Stimulated activated CD4-positive, alpha-beta T cell treated with anti-CD3 and anti-CD28 coated beads, Interleukin-2, amount 100 ng/mL, for 4 hours (primary cell): ENCODE data around the gene PAQR4.

Experiments
- DNase-seq: peaks from one replicate; pipeline ENCODE4 v3.0.0-alpha.2; 2020; ENCODE audit warnings: low read depth

PAQR4 gene

GRCh38 chr16:2964475-2965336 is 4.4 kb upstream of the PAQR4 start:
- no peak for DNase-seq

GRCh38 chr16:2966043-2966807 is 2.9 kb upstream of the PAQR4 start:
- DNase-seq: no peak

- no peak for DNase-seq
Observed at GRCh38 chr16:2966808-2967191, 2.3 kb upstream of the PAQR4 start.

GRCh38 chr16:2967211-2967631 is 1.9 kb upstream of the PAQR4 start:
- no peak for DNase-seq

GRCh38 chr16:2967721-2968161 is 1.4 kb upstream of the PAQR4 start:
- DNase-seq: no peak

- no peak for DNase-seq
Observed at GRCh38 chr16:2968368-2968737, 795 bp upstream of the PAQR4 start.

- DNase-seq: peak; percentile 61
Observed at GRCh38 chr16:2969545-2970521, 685 bp downstream of the PAQR4 start.

GRCh38 chr16:2970563-2970962 is 1.4 kb downstream of the PAQR4 start:
- no peak for DNase-seq

GRCh38 chr16:2971134-2971984 is 2.2 kb downstream of the PAQR4 start:
- DNase-seq: no peak

- DNase-seq: no peak
Observed at GRCh38 chr16:2971985-2972784, 3.0 kb downstream of the PAQR4 start.

- no peak for DNase-seq
Observed at GRCh38 chr16:2973093-2973492, 3.9 kb downstream of the PAQR4 start.

- no peak for DNase-seq
Observed at GRCh38 chr16:2973605-2974318, 4.6 kb downstream of the PAQR4 start.

- DNase-seq: no peak
Observed at GRCh38 chr16:2974319-2975056, 5.3 kb downstream of the PAQR4 start.

- DNase-seq: no peak
Observed at GRCh38 chr16:2975161-2975795, 6.1 kb downstream of the PAQR4 start.

GRCh38 chr16:2976201-2976600 is 7.1 kb downstream of the PAQR4 start:
- no peak for DNase-seq

- DNase-seq: no peak
Observed at GRCh38 chr16:2976673-2977072, 7.5 kb downstream of the PAQR4 start.

- no peak for DNase-seq
Observed at GRCh38 chr16:2977440-2977839, 8.3 kb downstream of the PAQR4 start.

- no peak for DNase-seq
Observed at GRCh38 chr16:2979669-2980226, 10.6 kb downstream of the PAQR4 start.
